ENCODE measurements around the gene TAS2R60. TPM values are rescaled to one million over a fixed set of nuclear protein-coding genes. Genes with fewer than 3 reads are reported as not detected.

The TAS2R60 gene
- under 1 TPM in 1 of 2 donors, not detected in 1; 0.50 TPM for total RNA-seq
- not detected for polyA plus RNA-seq

- Histone ChIP-seq H3K9ac (ENCODE audit: low read depth in 1 of 2, low read length in 2 of 2) (no peak within 1 kb of the TSS), H3K27ac (ENCODE audit: low read depth in 1 of 2, low read length in 2 of 2) (peak within 1 kb of the TSS in 1 of 2 donors; percentile 19), H3K36me3 (ENCODE audit: control insufficient read depth in 4 of 4, insufficient read depth in 3 of 4, low read depth in 1 of 4, low read length in 3 of 4) (no peaks in the 10 kb centered on the region), H3K4me3 (ENCODE audit: low read depth in 1 of 3, low read length in 3 of 3) (no peak within 1 kb of the TSS), H3K4me1 (ENCODE audit: control insufficient read depth in 4 of 4, insufficient read depth in 4 of 4, low read length in 3 of 4) (peaks cover 5 to 21% (median 17%) of the 10 kb centered on the region in 4 donors), H3K27me3 (ENCODE audit: control insufficient read depth in 4 of 4, insufficient read depth in 4 of 4, low read length in 3 of 4) (no peaks in the 10 kb centered on the region), H3K9me3 (ENCODE audit: control insufficient read depth in 4 of 4, low read length in 3 of 4) (no peaks in the 10 kb centered on the region)
- DNase-seq (ENCODE audit: low spot score): no peak
- 95% methylated on average over 4 of the region's 4 CpGs for WGBS
- TF ChIP-seq CTCF (IDR thresholded peaks at IDR 0.05; ENCODE audit: low read depth, low read length, missing input control) (no peak), FOXA2 (IDR thresholded peaks at IDR 0.05) (no peak), RXRA (IDR thresholded peaks at IDR 0.05) (no peak), RAD21 (IDR thresholded peaks at IDR 0.05) (no peak), TAF1 (conservative IDR thresholded peaks at IDR 0.05) (no peak), ATF3 (IDR thresholded peaks at IDR 0.05) (no peak), NR2F2 (IDR thresholded peaks at IDR 0.05) (no peak)
These were observed at the start of gene TAS2R60 for GRCh38 chr7:143443153-143443552. Gene TAS2R60 (plus strand): TSS chr7:143443453. CDS start chr7:143443453, 0 bp downstream.

GRCh38 chr7:143394068-143394467 is 49.2 kb upstream of the TAS2R60 start:
- Histone ChIP-seq H3K9me3 (ENCODE audit: control insufficient read depth in 4 of 4, low read length in 3 of 4) (no peaks in the 10 kb centered on the region), H3K4me3 (ENCODE audit: low read depth in 1 of 3, low read length in 3 of 3) (no peak overlapping the region), H3K27me3 (ENCODE audit: control insufficient read depth in 4 of 4, insufficient read depth in 4 of 4, low read length in 3 of 4) (no peaks in the 10 kb centered on the region), H3K4me1 (ENCODE audit: control insufficient read depth in 4 of 4, insufficient read depth in 4 of 4, low read length in 3 of 4) (peaks cover 44 to 77% (median 75%) of the 10 kb centered on the region in 4 donors), H3K9ac (ENCODE audit: low read depth in 1 of 2, low read length in 2 of 2) (no peak overlapping the region), H3K27ac (ENCODE audit: low read depth in 1 of 2, low read length in 2 of 2) (no peak overlapping the region), H3K36me3 (ENCODE audit: control insufficient read depth in 4 of 4, insufficient read depth in 3 of 4, low read depth in 1 of 4, low read length in 3 of 4) (peaks cover 6 to 28% (median 15%) of the 10 kb centered on the region in 4 donors)
- 96% methylated on average over 6 of the region's 6 CpGs for WGBS
- DNase-seq (ENCODE audit: low spot score): no peak
- no peak for TF ChIP-seq HNF4A (conservative IDR thresholded peaks at IDR 0.05)
- no peak for TF ChIP-seq NR2F2 (IDR thresholded peaks at IDR 0.05)
- no peak for TF ChIP-seq RAD21 (IDR thresholded peaks at IDR 0.05)

GRCh38 chr7:143394777-143395176 is 48.5 kb upstream of the TAS2R60 start:
- Histone ChIP-seq H3K27me3 (ENCODE audit: control insufficient read depth in 4 of 4, insufficient read depth in 4 of 4, low read length in 3 of 4) (no peaks in the 10 kb centered on the region), H3K9ac (ENCODE audit: low read depth in 1 of 2, low read length in 2 of 2) (no peak overlapping the region), H3K9me3 (ENCODE audit: control insufficient read depth in 4 of 4, low read length in 3 of 4) (no peaks in the 10 kb centered on the region), H3K4me3 (ENCODE audit: low read depth in 1 of 3, low read length in 3 of 3) (peak overlapping the region in 1 of 3 donors; percentile 53), H3K4me1 (ENCODE audit: control insufficient read depth in 4 of 4, insufficient read depth in 4 of 4, low read length in 3 of 4) (peaks cover 44 to 77% (median 73%) of the 10 kb centered on the region in 4 donors), H3K27ac (ENCODE audit: low read depth in 1 of 2, low read length in 2 of 2) (peak overlapping the region in 1 of 2 donors; percentile 70), H3K36me3 (ENCODE audit: control insufficient read depth in 4 of 4, insufficient read depth in 3 of 4, low read depth in 1 of 4, low read length in 3 of 4) (peaks cover 2 to 26% (median 11%) of the 10 kb centered on the region in 4 donors)
- TF ChIP-seq FOXA2 (IDR thresholded peaks at IDR 0.05) (no peak), TAF1 (conservative IDR thresholded peaks at IDR 0.05) (no peak), YY1 (IDR thresholded peaks at IDR 0.05) (no peak), FOXA1 (IDR thresholded peaks at IDR 0.05) (no peak), MAX (IDR thresholded peaks at IDR 0.05) (no peak), ATF3 (IDR thresholded peaks at IDR 0.05) (no peak), GABPA (IDR thresholded peaks at IDR 0.05 in 1 of 2, conservative IDR thresholded peaks at IDR 0.05 in 1 of 2) (no peak)
- no peak for DNase-seq (ENCODE audit: low spot score)
- 74% methylated on average over 6 of the region's 6 CpGs for WGBS

All from liver (tissue), 9 donors.